HepG2 (cell line): ENCODE measurements around the gene FKBP1A. TPM values are rescaled to one million over a fixed set of nuclear protein-coding genes. Genes with fewer than 3 reads are reported as not detected.

Experiments
- BRD4 ChIP-seq: sonication (generic); formaldehyde crosslinking; IDR thresholded peaks from 2 replicates; pipeline ENCODE4 v1.4.0; 2020; ENCODE audit warnings: missing genetic modification reagents
- GFI1 ChIP-seq: sonication (generic); formaldehyde crosslinking; IDR thresholded peaks from 2 replicates; pipeline ENCODE4 v1.5.0; 2020; ENCODE audit warnings: missing genetic modification reagents, mild to moderate bottlenecking, borderline replicate concordance
- HNRNPL ChIP-seq: fragments of 200-400 bp; formaldehyde crosslinking; IDR thresholded peaks from 2 replicates; pipeline ENCODE4 v1.6.1; 2017; ENCODE audit warnings: mild to moderate bottlenecking, low read depth, low read length
- KDM4B ChIP-seq: sonication (generic); formaldehyde crosslinking; IDR thresholded peaks from 2 replicates; pipeline ENCODE4 v1.4.0; 2020; ENCODE audit warnings: missing genetic modification reagents
- RERE ChIP-seq: IDR thresholded peaks from 2 replicates; pipeline ENCODE4 v1.6.1; 2016; ENCODE audit warnings: low read depth, missing genetic modification reagents, missing compliant biosample characterization
- RFX5 ChIP-seq: IDR thresholded peaks from 2 replicates; pipeline ENCODE4 v1.6.1; 2011; ENCODE audit warnings: low read depth, low read length, improper control_type of control experiment
- UBTF ChIP-seq: sonication (generic); formaldehyde crosslinking; IDR thresholded peaks from 2 replicates; pipeline ENCODE4 v1.4.0; 2020; ENCODE audit warnings: mild to moderate bottlenecking, missing genetic modification reagents
- ZHX1 ChIP-seq: sonication (generic); formaldehyde crosslinking; IDR thresholded peaks from 2 replicates; pipeline ENCODE4 v1.8.1; 2022; ENCODE audit warnings: low read depth, mild to moderate bottlenecking, missing genetic modification reagents
- ZNF30 ChIP-seq: sonication (generic); formaldehyde crosslinking; IDR thresholded peaks from 2 replicates; pipeline ENCODE4 v1.5.0; 2020; ENCODE audit warnings: mild to moderate bottlenecking, missing genetic modification reagents
- ZNF737 ChIP-seq: sonication (generic); formaldehyde crosslinking; IDR thresholded peaks from 2 replicates; pipeline ENCODE4 v1.5.0; 2020; ENCODE audit warnings: missing genetic modification reagents, mild to moderate bottlenecking, borderline replicate concordance
- ZNF788 ChIP-seq: sonication (generic); formaldehyde crosslinking; IDR thresholded peaks from 2 replicates; pipeline ENCODE4 v1.5.0; 2020; ENCODE audit warnings: mild to moderate bottlenecking, missing genetic modification reagents, borderline replicate concordance
- ZNF883 ChIP-seq: sonication (generic); formaldehyde crosslinking; IDR thresholded peaks from 2 replicates; pipeline ENCODE4 v1.5.1; 2020; ENCODE audit warnings: mild to moderate bottlenecking, missing genetic modification reagents; ENCODE audit errors: not compliant biosample characterization
- polyA plus RNA-seq, 8 experiments: library from polyadenylated mRNA; depleted of rRNA in 3 of 8; stranded (reverse) in 7 of 8; unstranded in 1 of 8; fragments of >200 nt; fragmentation: Illumina TruSeq in 4 of 8; extraction: Trizol in 4 of 8; gene quantifications; 2 replicates each; pipeline versions ENCODE4 v1.2.1 to v1.2.3, GENCODE V29; 2011 to 2016; ENCODE audit warnings: low read depth in 4 of 8, missing spikeins in 1 of 8, mixed read lengths in 1 of 8; ENCODE audit not compliant: insufficient read depth in 1 of 8
- total RNA-seq, 5 experiments: library from RNA; depleted of rRNA; stranded (reverse); fragments of >200 nt; fragmentation: Illumina TruSeq; extraction: Trizol; gene quantifications; 2 replicates each; pipeline ENCODE4 v1.2.3, GENCODE V29; 2016; ENCODE audit warnings: low read depth in 1 of 5
- TF ChIP-seq, protein P1 (sequence below): sonication (generic); formaldehyde crosslinking; IDR thresholded peaks from 2 replicates; pipeline ENCODE4 v1.4.0; 2020; ENCODE audit warnings: missing genetic modification reagents
- TF ChIP-seq, protein P2 (sequence below): sonication (generic); formaldehyde crosslinking; IDR thresholded peaks from 2 replicates; pipeline ENCODE4 v1.4.0; 2020; ENCODE audit warnings: missing genetic modification reagents, mild to moderate bottlenecking, borderline replicate concordance

FKBP1A gene
- total and polyA plus RNA-seq, 2 of the 13 experiments (the other 11 are each of a cell fraction or from before 2014, with no cell fraction given), result 119 to 468 TPM

DNA sequence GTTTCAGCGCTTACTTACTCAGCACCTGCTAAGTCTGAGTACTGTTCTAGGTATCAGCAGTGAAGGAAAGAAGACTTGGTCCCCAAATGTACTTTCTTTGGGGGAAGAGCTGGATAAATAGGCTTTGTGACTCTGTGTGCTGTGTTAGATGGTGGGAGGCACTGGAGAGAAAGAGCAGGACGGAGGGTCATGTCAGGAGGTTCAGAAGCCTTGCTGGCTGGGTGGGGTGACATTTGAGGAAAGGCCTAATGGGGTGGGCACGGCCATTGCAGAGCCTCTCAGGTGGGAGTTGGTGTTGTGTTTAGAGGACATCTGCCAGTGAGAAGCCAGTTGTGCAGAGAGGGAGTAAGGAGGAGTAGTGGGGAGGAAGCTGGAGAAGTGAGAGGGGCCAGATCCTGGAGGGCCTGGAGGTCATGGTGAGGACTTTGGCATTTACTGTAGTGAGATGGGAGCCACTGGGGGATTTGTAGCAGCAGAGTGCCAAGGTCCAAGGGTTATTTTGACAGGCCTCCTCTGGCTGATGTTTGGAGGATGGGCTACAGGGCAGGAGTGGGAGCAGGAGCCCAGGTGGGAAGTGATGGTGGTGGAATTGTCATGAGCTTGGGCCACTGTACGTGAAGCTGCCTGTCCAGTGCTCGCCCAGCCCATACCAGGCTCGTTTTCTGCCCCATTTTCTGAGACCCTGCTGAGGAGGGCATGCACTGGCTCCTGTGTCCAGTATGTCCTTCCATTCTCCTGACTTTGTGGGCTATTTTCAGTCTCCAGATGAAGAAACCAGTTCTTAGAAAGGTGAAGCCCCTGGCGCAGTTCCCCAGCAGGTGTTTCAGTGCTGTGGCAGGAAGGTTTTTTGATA, 64.8 kb downstream of the FKBP1A start (continued):
- TF ChIP-seq ZNF30 (CRISPR knock-in tag), result no peak
- TF ChIP-seq ZNF788 (CRISPR knock-in tag), result peak; percentile 86; the same call in 1 of the 2 replicates
- TF ChIP-seq BRD4 (CRISPR knock-in tag), result no peak
- TF ChIP-seq, protein P1, sequence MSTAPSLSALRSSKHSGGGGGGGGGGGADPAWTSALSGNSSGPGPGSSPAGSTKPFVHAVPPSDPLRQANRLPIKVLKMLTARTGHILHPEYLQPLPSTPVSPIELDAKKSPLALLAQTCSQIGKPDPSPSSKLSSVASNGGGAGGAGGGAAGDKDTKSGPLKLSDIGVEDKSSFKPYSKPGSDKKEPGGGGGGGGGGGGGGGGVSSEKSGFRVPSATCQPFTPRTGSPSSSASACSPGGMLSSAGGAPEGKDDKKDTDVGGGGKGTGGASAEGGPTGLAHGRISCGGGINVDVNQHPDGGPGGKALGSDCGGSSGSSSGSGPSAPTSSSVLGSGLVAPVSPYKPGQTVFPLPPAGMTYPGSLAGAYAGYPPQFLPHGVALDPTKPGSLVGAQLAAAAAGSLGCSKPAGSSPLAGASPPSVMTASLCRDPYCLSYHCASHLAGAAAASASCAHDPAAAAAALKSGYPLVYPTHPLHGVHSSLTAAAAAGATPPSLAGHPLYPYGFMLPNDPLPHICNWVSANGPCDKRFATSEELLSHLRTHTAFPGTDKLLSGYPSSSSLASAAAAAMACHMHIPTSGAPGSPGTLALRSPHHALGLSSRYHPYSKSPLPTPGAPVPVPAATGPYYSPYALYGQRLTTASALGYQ, result no peak
- TF ChIP-seq GFI1 (CRISPR knock-in tag), result no peak
- TF ChIP-seq HNRNPL, result no peak
- no peak for TF ChIP-seq RFX5
- no peak for TF ChIP-seq ZNF883 (CRISPR knock-in tag)
- peak; percentile 61; the same call in 1 of the 2 replicates for TF ChIP-seq ZHX1 (CRISPR knock-in tag)
- no peak for TF ChIP-seq KDM4B (CRISPR knock-in tag)
- no peak for TF ChIP-seq UBTF (CRISPR knock-in tag)
- TF ChIP-seq RERE (CRISPR knock-in tag), result no peak
- TF ChIP-seq, protein P2, sequence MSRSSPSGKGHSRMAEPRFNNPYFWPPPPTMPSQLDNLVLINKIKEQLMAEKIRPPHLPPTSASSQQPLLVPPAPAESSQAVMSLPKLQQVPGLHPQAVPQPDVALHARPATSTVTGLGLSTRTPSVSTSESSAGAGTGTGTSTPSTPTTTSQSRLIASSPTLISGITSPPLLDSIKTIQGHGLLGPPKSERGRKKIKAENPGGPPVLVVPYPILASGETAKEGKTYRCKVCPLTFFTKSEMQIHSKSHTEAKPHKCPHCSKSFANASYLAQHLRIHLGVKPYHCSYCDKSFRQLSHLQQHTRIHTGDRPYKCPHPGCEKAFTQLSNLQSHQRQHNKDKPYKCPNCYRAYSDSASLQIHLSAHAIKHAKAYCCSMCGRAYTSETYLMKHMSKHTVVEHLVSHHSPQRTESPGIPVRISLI (CRISPR knock-in tag), result no peak
- TF ChIP-seq ZNF737 (CRISPR knock-in tag), result no peak
